GM21529 (cell line): ENCODE measurements around the gene GPD1L.

ENCODE experiments used
- ATAC-seq: cut with Tn5 transposase; IDR thresholded peaks from one replicate; pipeline ENCODE4 v1.9.1; 2021; ENCODE audit not compliant: unreplicated experiment

The GPD1L gene

GRCh38 chr3:32132706-32133105 is 26.3 kb downstream of the GPD1L start:
- ATAC-seq: no peak

- no peak for ATAC-seq
These were observed 30.3 kb downstream of the GPD1L start for GRCh38 chr3:32136703-32137102.

- no peak for ATAC-seq
These were observed 31.4 kb downstream of the GPD1L start for GRCh38 chr3:32137870-32138269.

GRCh38 chr3:32138545-32139104 is 32.2 kb downstream of the GPD1L start:
- no peak for ATAC-seq

- no peak for ATAC-seq
These were observed 34.5 kb downstream of the GPD1L start for GRCh38 chr3:32140943-32141342.

GRCh38 chr3:32143849-32144757 is 37.7 kb downstream of the GPD1L start:
- peak; percentile 72 for ATAC-seq

- ATAC-seq: peak; percentile 51
These were observed 40.4 kb downstream of the GPD1L start for GRCh38 chr3:32146746-32147211.

GRCh38 chr3:32147509-32147908 is 41.1 kb downstream of the GPD1L start:
- no peak for ATAC-seq

- no peak for ATAC-seq
These were observed 41.5 kb downstream of the GPD1L start for GRCh38 chr3:32147933-32148332.

GRCh38 chr3:32148351-32148750 is 41.9 kb downstream of the GPD1L start:
- no peak for ATAC-seq

- no peak for ATAC-seq
These were observed 47.2 kb downstream of the GPD1L start for GRCh38 chr3:32153414-32154204.

GRCh38 chr3:32154205-32154579 is 47.8 kb downstream of the GPD1L start:
- no peak for ATAC-seq

- no peak for ATAC-seq
These were observed 48.7 kb downstream of the GPD1L start for GRCh38 chr3:32155117-32155516.

- ATAC-seq: no peak
These were observed 51.3 kb downstream of the GPD1L start for GRCh38 chr3:32157600-32158264.

GRCh38 chr3:32160706-32161214 is 54.3 kb downstream of the GPD1L start:
- ATAC-seq: no peak

GRCh38 chr3:32165442-32165841 is 59.0 kb downstream of the GPD1L start:
- no peak for ATAC-seq

GRCh38 chr3:32166654-32167053 is 60.2 kb downstream of the GPD1L start:
- ATAC-seq: no peak

- no peak for ATAC-seq
These were observed 66.0 kb downstream of the GPD1L start for GRCh38 chr3:32172420-32172819.

GRCh38 chr3:32175607-32176197 is 69.3 kb downstream of the GPD1L start:
- ATAC-seq: no peak

GRCh38 chr3:32176989-32177701 is 70.7 kb downstream of the GPD1L start:
- ATAC-seq: peak; percentile 52
